Activated CD4-positive, alpha-beta memory T cell treated with anti-CD3 and anti-CD28 coated beads, Interleukin-2, amount 10 ng/mL, durations not matched to agents 7 days and 5 days (primary cell): ENCODE results near the gene ME3. TPM values are rescaled to one million over a fixed set of nuclear protein-coding genes. Genes with fewer than 3 reads are reported as not detected.

Source experiments
- CTCF ChIA-PET: fragments of 350-600 bp; sonication (Branson Sonifier 250); formaldehyde crosslinking; loops from one replicate; lab custom pipeline; 2021; ENCODE audit warnings: antibody characterized with exemption, inconsistent platforms; lab: Charles Lee
- POLR2A ChIA-PET: fragments of 350-600 bp; sonication (Branson Sonifier 250); formaldehyde crosslinking; loops from one replicate; lab custom pipeline; 2021; ENCODE audit warnings: antibody characterized with exemption; lab: Charles Lee
- DNase-seq: peaks from one replicate; pipeline ENCODE4 v3.0.0-alpha.2; 2020
- H3K27ac Mint-ChIP-seq: one replicate; pipeline ENCODE4 v1.8.0; 2021; ENCODE audit warnings: mild to moderate bottlenecking, mixed read lengths
- H3K27me3 Mint-ChIP-seq: one replicate; pipeline ENCODE4 v1.8.0; 2021; ENCODE audit warnings: mixed read lengths
- H3K36me3 Mint-ChIP-seq: one replicate; pipeline ENCODE4 v1.8.0; 2021; ENCODE audit warnings: low read depth, mixed read lengths
- H3K4me1 Mint-ChIP-seq: one replicate; pipeline ENCODE4 v1.8.0; 2021; ENCODE audit warnings: mixed read lengths
- H3K4me3 Mint-ChIP-seq: one replicate; pipeline ENCODE4 v1.8.0; 2021; ENCODE audit warnings: mild to moderate bottlenecking, mixed read lengths
- H3K9me3 Mint-ChIP-seq: one replicate; pipeline ENCODE4 v1.8.0; 2021; ENCODE audit warnings: mixed read lengths
- total RNA-seq, 2 experiments: library from RNA; stranded (reverse); gene quantifications; one replicate each; pipeline ENCODE4 v1.2.3, GENCODE V29; 2021

Gene ME3
- total RNA-seq, 2 experiments from 2014 or later: 0.83 to 0.93 TPM

- ChIA-PET CTCF (no interaction called here), POLR2A (no interaction called here)
- no peaks in the 10 kb centered on the region for H3K9me3 Mint-ChIP-seq
- no peak for DNase-seq
- H3K36me3 Mint-ChIP-seq: no peaks in the 10 kb centered on the region
- H3K4me3 Mint-ChIP-seq: no peak overlapping the region
- peaks cover 16% of the 10 kb centered on the region for H3K27me3 Mint-ChIP-seq
- no peaks in the 10 kb centered on the region for H3K4me1 Mint-ChIP-seq
- no peak overlapping the region for H3K27ac Mint-ChIP-seq
Measured at GRCh38 chr11:86579406-86579731, 93.0 kb downstream of the ME3 start.

- H3K4me3 Mint-ChIP-seq: no peak overlapping the region
- POLR2A ChIA-PET: no interaction called here
- H3K27ac Mint-ChIP-seq: no peak overlapping the region
- no peaks in the 10 kb centered on the region for H3K4me1 Mint-ChIP-seq
- no peak for DNase-seq
- no peaks in the 10 kb centered on the region for H3K9me3 Mint-ChIP-seq
- CTCF ChIA-PET: no interaction called here
- H3K36me3 Mint-ChIP-seq: no peaks in the 10 kb centered on the region
- peaks cover 17% of the 10 kb centered on the region for H3K27me3 Mint-ChIP-seq
Measured at GRCh38 chr11:86578727-86579405, 93.5 kb downstream of the ME3 start.

DNA sequence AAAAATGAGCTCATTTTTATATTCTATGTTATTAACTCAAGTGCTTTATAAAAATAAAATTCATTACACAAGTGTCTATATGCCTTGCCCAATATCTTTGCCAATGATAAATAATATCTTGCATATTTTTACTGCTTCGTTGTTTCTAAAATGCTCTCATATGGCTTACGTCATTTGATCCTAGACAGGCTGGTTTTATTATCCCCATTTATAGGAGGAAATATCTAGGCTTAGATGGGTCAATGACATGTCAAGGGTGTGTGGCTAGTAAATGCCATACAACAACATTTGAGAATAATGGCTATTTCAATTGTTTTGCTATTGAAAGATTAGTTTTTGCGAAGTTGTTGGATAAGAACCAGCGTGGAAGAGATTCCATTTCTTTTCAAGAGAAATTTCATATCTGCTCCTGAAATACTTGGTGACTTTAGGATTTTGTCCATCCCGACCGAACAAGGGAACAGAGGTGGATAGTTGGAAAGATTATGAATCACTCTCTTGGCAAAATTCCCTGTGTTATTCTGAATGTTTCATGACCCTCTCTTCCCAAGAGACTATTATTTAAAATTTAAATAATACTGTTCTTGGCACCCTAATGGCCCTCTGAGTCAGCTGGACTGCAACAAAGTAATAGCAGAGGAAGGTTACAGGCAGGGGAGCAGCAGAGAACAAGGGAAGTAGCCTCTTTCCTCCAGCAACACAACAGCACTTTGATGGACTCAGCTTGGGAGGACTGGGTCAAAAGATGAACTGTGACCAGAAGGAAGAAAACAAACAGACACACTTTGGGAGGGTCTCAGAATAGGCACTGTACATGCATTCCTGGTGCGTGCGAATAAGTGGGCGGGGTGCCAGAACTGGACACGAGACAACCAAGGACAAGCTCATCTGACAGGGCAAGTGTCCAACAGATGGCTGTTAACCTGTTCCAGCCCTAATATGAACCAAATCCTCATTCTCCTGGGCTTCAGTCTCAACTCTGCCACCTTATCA, 94.5 kb downstream of the ME3 start:
- CTCF ChIA-PET: no interaction called here

DNA sequence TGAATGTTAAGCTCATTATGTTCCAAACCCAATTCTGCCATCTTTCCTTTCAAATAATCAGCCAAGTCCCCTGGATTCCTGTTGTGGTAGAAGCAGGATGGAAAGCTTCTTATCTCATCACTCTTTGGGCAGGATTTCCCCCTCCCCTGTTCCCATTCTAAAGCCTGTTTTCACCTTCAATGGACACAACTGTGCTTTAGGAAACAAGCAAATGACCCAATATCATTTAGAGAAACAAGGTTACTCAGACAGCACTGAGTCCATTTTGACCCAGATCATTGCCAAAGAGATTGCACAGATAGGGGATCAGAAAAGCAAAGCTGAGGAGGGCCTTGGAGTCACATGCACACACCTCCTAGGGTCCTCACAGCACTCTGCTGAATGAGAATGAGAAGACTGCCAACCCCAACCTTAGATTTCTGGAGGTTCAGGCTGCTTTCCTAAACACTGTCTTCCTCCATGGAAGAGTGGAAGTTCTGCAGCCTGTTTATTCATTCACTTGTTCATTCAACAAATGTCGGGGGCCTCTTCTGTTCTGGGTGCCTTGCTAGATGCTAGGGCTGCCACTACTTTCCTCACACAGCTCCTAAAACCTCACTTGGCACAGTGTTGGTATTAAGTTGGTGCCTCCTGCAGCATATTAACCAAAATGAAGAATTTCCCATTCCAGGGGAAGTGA, 95.3 kb downstream of the ME3 start:
- Mint-ChIP-seq H3K27me3 (peaks cover 24% of the 10 kb centered on the region), H3K9me3 (no peaks in the 10 kb centered on the region), H3K4me3 (no peak overlapping the region), H3K36me3 (no peaks in the 10 kb centered on the region), H3K27ac (no peak overlapping the region), H3K4me1 (no peaks in the 10 kb centered on the region)
- CTCF ChIA-PET: interaction anchor here (1.1 to 1.3 kb wide), 2 partner anchors 13 to 28 kb away, joined by 3 read pairs; no protein-coding TSS in a partner anchor
- POLR2A ChIA-PET: no interaction called here
- DNase-seq: no peak

More for the DNA sequence above, 94.5 kb downstream of the ME3 start:
- no peaks in the 10 kb centered on the region for H3K36me3 Mint-ChIP-seq
- no peak for DNase-seq
- no peak overlapping the region for H3K27ac Mint-ChIP-seq
- no peaks in the 10 kb centered on the region for H3K4me1 Mint-ChIP-seq
- peaks cover 24% of the 10 kb centered on the region for H3K27me3 Mint-ChIP-seq
- H3K4me3 Mint-ChIP-seq: no peak overlapping the region
- POLR2A ChIA-PET: no interaction called here
- H3K9me3 Mint-ChIP-seq: no peaks in the 10 kb centered on the region

GRCh38 chr11:86575927-86576326, 96.5 kb downstream of the ME3 start:
- POLR2A ChIA-PET: no interaction called here
- Mint-ChIP-seq H3K9me3 (no peaks in the 10 kb centered on the region), H3K27ac (no peak overlapping the region), H3K27me3 (peaks cover 20% of the 10 kb centered on the region), H3K36me3 (no peaks in the 10 kb centered on the region), H3K4me3 (no peak overlapping the region), H3K4me1 (no peaks in the 10 kb centered on the region)
- CTCF ChIA-PET: interaction anchor here (1.1 to 1.3 kb wide), 3 partner anchors 15 to 33 kb away, joined by 3 to 5 read pairs (median 3); no protein-coding TSS in a partner anchor
- no peak for DNase-seq

DNA sequence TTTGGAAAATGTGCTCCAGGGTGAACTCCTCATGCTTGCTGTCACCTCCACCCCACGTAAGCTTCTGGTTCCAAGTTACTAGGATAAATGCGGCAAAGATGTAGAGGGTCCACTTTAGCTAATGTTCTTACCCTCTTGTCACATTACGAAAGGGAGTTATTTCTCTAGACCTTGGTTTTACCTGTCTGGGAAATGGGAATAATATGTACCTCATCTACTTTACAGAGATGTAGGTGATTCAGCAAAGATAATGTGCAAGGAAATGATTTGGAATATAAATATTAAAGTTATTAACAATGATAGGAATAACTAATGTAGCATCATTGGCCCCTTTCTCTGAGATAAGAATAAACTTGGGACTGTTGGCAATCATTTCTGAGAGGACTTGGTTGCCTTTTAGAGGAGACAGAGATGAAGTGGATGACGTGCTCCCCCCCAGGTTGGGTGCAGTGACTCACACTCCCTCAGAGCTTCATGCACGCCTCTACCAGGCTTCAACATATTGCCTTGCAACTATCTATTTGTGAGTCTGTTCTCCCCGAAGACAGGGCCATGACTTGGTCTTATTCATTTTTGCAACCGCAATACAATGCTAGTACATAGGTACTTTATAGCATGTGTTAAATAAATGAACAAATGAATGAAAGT, 97.1 kb downstream of the ME3 start:
- ChIA-PET CTCF (interaction anchor here (1.2 to 1.3 kb wide), 2 partner anchors 15 to 34 kb away, joined by 3 to 5 read pairs; no protein-coding TSS in a partner anchor), POLR2A (no interaction called here)
- no peak overlapping the region for H3K27ac Mint-ChIP-seq
- no peak for DNase-seq
- H3K27me3 Mint-ChIP-seq: peaks cover 20% of the 10 kb centered on the region
- H3K4me3 Mint-ChIP-seq: no peak overlapping the region
- no peaks in the 10 kb centered on the region for H3K4me1 Mint-ChIP-seq
- H3K36me3 Mint-ChIP-seq: no peaks in the 10 kb centered on the region
- no peaks in the 10 kb centered on the region for H3K9me3 Mint-ChIP-seq

- Mint-ChIP-seq H3K27me3 (peaks cover 20% of the 10 kb centered on the region), H3K4me3 (no peak overlapping the region)
Measured at GRCh38 chr11:86574493-86575207, 97.8 kb downstream of the ME3 start.

DNA sequence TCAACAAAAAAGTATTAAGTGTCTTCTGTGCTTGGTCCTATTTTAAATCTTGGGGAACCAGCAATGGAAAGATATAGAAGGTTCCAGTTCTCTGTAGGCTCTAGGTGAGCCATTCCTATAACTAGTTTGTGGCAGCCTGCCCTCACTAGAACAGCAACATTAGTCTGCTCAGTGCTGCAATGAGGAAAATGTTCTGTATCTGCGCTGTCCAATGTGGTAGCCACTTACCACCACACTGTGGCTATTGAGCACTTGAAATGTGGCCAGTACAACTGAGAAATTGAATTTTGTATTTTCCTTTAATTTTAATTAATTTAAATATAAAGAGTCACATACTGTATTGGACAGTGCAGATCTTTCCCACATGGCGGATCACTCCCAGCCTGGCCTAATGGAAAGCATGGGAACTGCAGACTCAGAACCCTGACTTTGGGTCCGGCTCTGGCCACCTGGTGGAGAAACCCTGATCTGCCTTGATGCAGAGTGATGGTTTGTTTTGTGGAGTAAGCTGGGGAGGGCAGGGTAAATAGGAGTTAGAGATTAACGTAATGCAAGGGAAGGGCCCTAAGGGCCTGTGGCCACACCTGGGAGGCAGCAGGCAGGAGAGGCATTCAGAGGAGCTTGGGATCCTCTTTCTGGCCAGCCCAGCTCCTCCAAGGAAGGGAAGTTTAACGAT, 101.0 kb downstream of the ME3 start:
- POLR2A ChIA-PET: no interaction called here
- CTCF ChIA-PET: no interaction called here
- peaks cover 14% of the 10 kb centered on the region for H3K27me3 Mint-ChIP-seq
- no peaks in the 10 kb centered on the region for H3K9me3 Mint-ChIP-seq
- no peak overlapping the region for H3K27ac Mint-ChIP-seq
- no peaks in the 10 kb centered on the region for H3K36me3 Mint-ChIP-seq
- no peak overlapping the region for H3K4me3 Mint-ChIP-seq
- no peak for DNase-seq
- H3K4me1 Mint-ChIP-seq: no peaks in the 10 kb centered on the region

More at GRCh38 chr11:86574493-86575207, 97.8 kb downstream of the ME3 start:
- Mint-ChIP-seq H3K36me3 (no peaks in the 10 kb centered on the region), H3K27ac (no peak overlapping the region), H3K4me1 (no peaks in the 10 kb centered on the region), H3K9me3 (no peaks in the 10 kb centered on the region)
- POLR2A ChIA-PET: no interaction called here
- no peak for DNase-seq
- CTCF ChIA-PET: no interaction called here

DNA sequence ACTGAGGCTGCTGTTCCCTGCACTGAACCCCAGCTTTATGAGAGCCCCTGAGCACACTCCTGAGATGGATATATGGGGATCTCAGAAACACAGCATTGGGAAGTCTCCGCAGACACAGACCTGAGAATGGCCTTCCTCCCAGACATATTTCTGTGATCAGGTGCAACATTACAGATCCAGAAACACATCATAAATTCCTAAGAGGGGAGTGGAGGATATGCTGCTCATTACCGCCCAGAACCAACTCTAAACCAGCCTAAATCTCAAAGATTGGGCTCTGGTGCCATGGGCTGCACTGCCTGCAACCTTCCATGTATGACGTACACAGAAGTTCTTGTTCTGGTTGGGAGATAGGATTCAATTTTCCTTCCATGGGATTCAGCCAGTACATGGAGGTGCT, 102.0 kb downstream of the ME3 start:
- no peak for DNase-seq
- no peaks in the 10 kb centered on the region for H3K4me1 Mint-ChIP-seq
- H3K27ac Mint-ChIP-seq: no peak overlapping the region
- CTCF ChIA-PET: no interaction called here
- no peaks in the 10 kb centered on the region for H3K36me3 Mint-ChIP-seq
- POLR2A ChIA-PET: no interaction called here
- peaks cover 10% of the 10 kb centered on the region for H3K27me3 Mint-ChIP-seq
- no peak overlapping the region for H3K4me3 Mint-ChIP-seq
- H3K9me3 Mint-ChIP-seq: no peaks in the 10 kb centered on the region

DNA sequence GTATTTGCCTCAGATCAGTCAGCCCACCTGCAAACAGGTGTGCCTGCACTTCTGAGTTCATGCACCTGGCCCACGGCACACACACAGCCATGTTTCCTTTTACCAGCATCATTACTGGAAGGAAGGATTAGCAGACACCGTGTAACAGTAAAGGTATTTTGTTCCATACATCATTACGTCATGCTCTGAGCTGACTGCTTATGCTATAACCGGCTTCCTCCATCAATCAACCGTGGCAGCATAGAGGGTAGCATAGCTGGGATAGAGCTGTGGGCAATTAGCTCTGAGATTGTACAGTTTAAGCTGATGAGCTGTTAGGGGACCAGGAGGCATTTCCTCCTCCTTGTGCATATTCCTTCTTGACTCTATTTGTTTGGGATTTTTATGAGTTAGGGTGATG, 102.4 kb downstream of the ME3 start:
- Mint-ChIP-seq H3K36me3 (no peaks in the 10 kb centered on the region), H3K27ac (no peak overlapping the region), H3K9me3 (no peaks in the 10 kb centered on the region), H3K27me3 (peaks cover 12% of the 10 kb centered on the region), H3K4me3 (no peak overlapping the region), H3K4me1 (no peaks in the 10 kb centered on the region)
- POLR2A ChIA-PET: no interaction called here
- CTCF ChIA-PET: no interaction called here
- no peak for DNase-seq

- no peak overlapping the region for H3K4me3 Mint-ChIP-seq
Measured at GRCh38 chr11:86569109-86569508, 103.3 kb downstream of the ME3 start.

DNA sequence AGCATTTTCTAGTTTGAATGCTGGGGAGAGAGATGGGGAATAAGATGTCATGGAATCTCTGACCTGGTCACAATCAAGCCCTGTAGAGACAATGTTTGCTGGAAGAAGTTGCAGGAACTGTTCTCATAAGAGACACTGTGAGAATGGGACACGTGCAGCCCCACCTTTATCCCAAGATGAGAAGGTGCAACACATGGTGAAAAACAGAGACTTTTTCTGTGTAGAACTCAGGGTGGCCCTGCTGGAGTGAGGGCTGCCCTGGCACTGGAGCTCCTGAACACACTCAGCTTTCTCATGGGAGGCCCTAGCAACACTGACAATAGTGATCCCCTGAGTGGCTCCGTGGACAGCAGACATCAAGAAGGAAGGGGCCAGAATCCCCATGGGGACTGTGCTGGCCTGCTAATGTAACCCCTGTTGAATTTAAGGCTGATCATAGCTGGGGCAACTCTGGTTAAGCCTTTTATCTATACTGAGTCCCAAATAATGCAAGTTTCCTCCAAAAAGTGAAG, 106.6 kb downstream of the ME3 start:
- CTCF ChIA-PET: no interaction called here
- H3K36me3 Mint-ChIP-seq: no peaks in the 10 kb centered on the region

More at GRCh38 chr11:86569109-86569508, 103.3 kb downstream of the ME3 start:
- POLR2A ChIA-PET: no interaction called here
- Mint-ChIP-seq H3K27ac (no peak overlapping the region), H3K4me1 (no peaks in the 10 kb centered on the region), H3K9me3 (no peaks in the 10 kb centered on the region), H3K27me3 (peaks cover 13% of the 10 kb centered on the region), H3K36me3 (no peaks in the 10 kb centered on the region)
- DNase-seq: no peak
- CTCF ChIA-PET: no interaction called here

More for the DNA sequence above, 106.6 kb downstream of the ME3 start:
- Mint-ChIP-seq H3K4me3 (no peak overlapping the region), H3K4me1 (no peaks in the 10 kb centered on the region), H3K9me3 (no peaks in the 10 kb centered on the region), H3K27me3 (peaks cover 17% of the 10 kb centered on the region), H3K27ac (no peak overlapping the region)
- POLR2A ChIA-PET: no interaction called here
- DNase-seq: no peak
